Gastrocnemius medialis (tissue), 4 donors: ENCODE results near the gene SH3BGRL2. TPM values are rescaled to one million over a fixed set of nuclear protein-coding genes. Genes with fewer than 3 reads are reported as not detected.

Source experiments
- ATAC-seq, 2 donors: fragments of 150-250 bp; one replicate each; pipeline ENCODE4 v1.9.1; 2016
- DNase-seq, 2 donors: peaks; one replicate each; pipeline ENCODE4 v3.0.0-alpha.2; 2019
- H3K27ac ChIP-seq, 4 donors: fragments of 200-600 bp; sonication (generic); 1 replicate in 1 of 4; 2 replicates in 3 of 4; pipeline ENCODE4 v1.5.1; 2016 to 2018; ENCODE audit warnings: mild to moderate bottlenecking in 2 of 4, moderate library complexity in 1 of 4
- H3K27me3 ChIP-seq, 3 donors: fragments of 200-600 bp; sonication (generic) in 2 of 3; 1 replicate in 1 of 3; 2 replicates in 2 of 3; pipeline versions ENCODE4 v1.5.1 to v1.6.0; 2016 to 2019; ENCODE audit warnings: mild to moderate bottlenecking in 1 of 3, moderate library complexity in 1 of 3
- H3K36me3 ChIP-seq, 2 donors: fragments of 200-600 bp; sonication (generic) in 1 of 2; one replicate each; pipeline ENCODE4 v1.5.1; 2017 to 2018
- H3K4me1 ChIP-seq, 2 donors: fragments of 200-600 bp; sonication (generic) in 1 of 2; one replicate each; pipeline ENCODE4 v1.5.1; 2016 to 2017; ENCODE audit warnings: mild to moderate bottlenecking in 2 of 2
- H3K4me3 ChIP-seq, 4 donors: fragments of 200-600 bp; sonication (generic) in 3 of 4; 1 replicate in 1 of 4; 2 replicates in 3 of 4; pipeline ENCODE4 v1.5.1; 2016 to 2019; ENCODE audit warnings: mild to moderate bottlenecking in 2 of 4
- H3K9me3 ChIP-seq, 3 donors: fragments of 200-600 bp; sonication (generic) in 2 of 3; 1 replicate in 1 of 3; 2 replicates in 2 of 3; pipeline ENCODE4 v1.5.1; 2016 to 2019
- CTCF ChIP-seq, 5 experiments: fragments of 450-650 bp in 3 of 5; fragments of 200-600 bp in 2 of 5; sonication (generic) in 2 of 5; IDR thresholded peaks in 4 of 5; conservative IDR thresholded peaks in 1 of 5; 1 replicate in 4 of 5; 2 replicates in 1 of 5; pipeline ENCODE4 v1.5.1; 2016 to 2019; ENCODE audit warnings: antibody characterized with exemption in 5 of 5, mild to moderate bottlenecking in 3 of 5, moderate library complexity in 3 of 5
- POLR2A ChIP-seq, 2 donors: fragments of 450-650 bp; IDR thresholded peaks; one replicate each; pipeline ENCODE4 v1.6.1; 2017; ENCODE audit warnings: antibody characterized with exemption in 2 of 2, mild to moderate bottlenecking in 2 of 2, moderate library complexity in 2 of 2
- in situ Hi-C, 4 donors: fragments of 200-750 bp; cut with MboI; loops; one replicate each; pipeline versions ENCODE4 v1.15.0 to v1.8.0; 2017; ENCODE audit warnings: low sequenced_read_pairs in 4 of 4
- intact Hi-C: fragments of 100-400 bp; cut with DNase I; formaldehyde crosslinking; loops from one replicate; pipeline ENCODE4 v1.15.1; 2023; ENCODE audit warnings: low total_unique reads
- total RNA-seq, 4 donors: library from RNA; depleted of rRNA; stranded (reverse); fragments of >200 nt; gene quantifications; one replicate each; pipeline versions ENCODE4 v1.1.0 to v1.2.3, GENCODE V29; 2016

Gene SH3BGRL2
- total RNA-seq, 4 donors from 2014 or later = 8.0 to 15.7 (median 9.1) TPM

GRCh38 chr6:79628466-79629288, 2.5 kb upstream of the SH3BGRL2 start:
- Histone ChIP-seq H3K36me3 (no peaks in the 10 kb centered on the region), H3K27ac (no peak overlapping the region), H3K27me3 (no peaks in the 10 kb centered on the region), H3K9me3 (no peaks in the 10 kb centered on the region), H3K4me3 (no peak overlapping the region), H3K4me1 (no peaks in the 10 kb centered on the region)
- no peak for TF ChIP-seq POLR2A (IDR thresholded peaks at IDR 0.05)
- TF ChIP-seq CTCF (IDR thresholded peaks at IDR 0.05 in 4 of 5, conservative IDR thresholded peaks at IDR 0.05 in 1 of 5) = no peak
- in situ Hi-C loops (no loop called here), intact Hi-C loops (no loop called here)
- ATAC-seq (no peak), DNase-seq (no peak)

- TF ChIP-seq CTCF (IDR thresholded peaks at IDR 0.05 in 4 of 5, conservative IDR thresholded peaks at IDR 0.05 in 1 of 5) = no peak
- TF ChIP-seq POLR2A (IDR thresholded peaks at IDR 0.05) = no peak
- in situ Hi-C loops (no loop called here), intact Hi-C loops (no loop called here)
- DNase-seq (no peak), ATAC-seq (no peak)
- peak overlapping the region; percentile 75 to 81 (median 76) for H3K4me3 ChIP-seq
- H3K27ac ChIP-seq = peak overlapping the region in 1 of 4 donors; percentile 71
- H3K4me1 ChIP-seq = no peaks in the 10 kb centered on the region
- H3K9me3 ChIP-seq = no peaks in the 10 kb centered on the region
- H3K27me3 ChIP-seq = no peaks in the 10 kb centered on the region
- H3K36me3 ChIP-seq = no peaks in the 10 kb centered on the region
Observed at GRCh38 chr6:79630380-79630882, 698 bp upstream of the SH3BGRL2 start.

- Histone ChIP-seq H3K4me3 (peak overlapping the region; percentile 75 to 81 (median 76)), H3K4me1 (no peaks in the 10 kb centered on the region), H3K36me3 (no peaks in the 10 kb centered on the region), H3K9me3 (no peaks in the 10 kb centered on the region), H3K27me3 (no peaks in the 10 kb centered on the region), H3K27ac (peak overlapping the region; percentile 64 to 71 (median 67))
- intact Hi-C loops (no loop called here), in situ Hi-C loops (no loop called here)
- ATAC-seq = no peak
- no peak for TF ChIP-seq CTCF (IDR thresholded peaks at IDR 0.05 in 4 of 5, conservative IDR thresholded peaks at IDR 0.05 in 1 of 5)
- no peak for TF ChIP-seq POLR2A (IDR thresholded peaks at IDR 0.05)
- DNase-seq = no peak
Observed at GRCh38 chr6:79631693-79632172, 604 bp downstream of the SH3BGRL2 start.

GRCh38 chr6:79632580-79632979, 1.5 kb downstream of the SH3BGRL2 start:
- ATAC-seq (no peak), DNase-seq (no peak)
- intact Hi-C loops (no loop called here), in situ Hi-C loops (no loop called here)
- TF ChIP-seq POLR2A (IDR thresholded peaks at IDR 0.05) (no peak), CTCF (IDR thresholded peaks at IDR 0.05 in 4 of 5, conservative IDR thresholded peaks at IDR 0.05 in 1 of 5) (no peak)
- Histone ChIP-seq H3K36me3 (no peaks in the 10 kb centered on the region), H3K27ac (peak overlapping the region in 1 of 4 donors; percentile 36), H3K4me3 (peak overlapping the region; percentile 75 to 81 (median 76)), H3K27me3 (no peaks in the 10 kb centered on the region), H3K9me3 (no peaks in the 10 kb centered on the region), H3K4me1 (no peaks in the 10 kb centered on the region)
